KOPT-K1 (cell line): ENCODE measurements around the gene CALML3.

ENCODE experiments used
- H3K27ac ChIP-seq: fragments of 200-600 bp; sonication (generic); 2 replicates; pipeline ENCODE4 v1.5.1; 2016; ENCODE audit warnings: antibody characterized with exemption, mild to moderate bottlenecking, low read depth, low read length; ENCODE audit not compliant: poor library complexity, severe bottlenecking
- H3K36me3 ChIP-seq: fragments of 200-600 bp; sonication (generic); 2 replicates; pipeline ENCODE4 v1.5.1; 2017; ENCODE audit warnings: antibody characterized with exemption, mild to moderate bottlenecking, low read length, moderate library complexity; ENCODE audit not compliant: insufficient read depth
- H3K9me3 ChIP-seq: fragments of 200-600 bp; sonication (generic); 2 replicates; pipeline ENCODE4 v1.5.1; 2017; ENCODE audit warnings: antibody characterized with exemption, low read length, mild to moderate bottlenecking; ENCODE audit not compliant: insufficient read depth, poor library complexity, severe bottlenecking

Gene CALML3

GRCh38 chr10:5566614-5567013, 41.9 kb downstream of the CALML3 start:
- no peaks in the 10 kb centered on the region for H3K36me3 ChIP-seq
- H3K9me3 ChIP-seq, result no peaks in the 10 kb centered on the region
- no peak overlapping the region for H3K27ac ChIP-seq

- Histone ChIP-seq H3K9me3 (no peaks in the 10 kb centered on the region), H3K27ac (no peak overlapping the region)
Measured at GRCh38 chr10:5567477-5567876, 42.7 kb downstream of the CALML3 start.

GRCh38 chr10:5568984-5569383, 44.2 kb downstream of the CALML3 start:
- no peak overlapping the region for H3K27ac ChIP-seq
- H3K9me3 ChIP-seq, result no peaks in the 10 kb centered on the region

More at GRCh38 chr10:5567477-5567876, 42.7 kb downstream of the CALML3 start:
- no peaks in the 10 kb centered on the region for H3K36me3 ChIP-seq

GRCh38 chr10:5569568-5569967, 44.8 kb downstream of the CALML3 start:
- no peak overlapping the region for H3K27ac ChIP-seq
- H3K36me3 ChIP-seq, result no peaks in the 10 kb centered on the region
- no peaks in the 10 kb centered on the region for H3K9me3 ChIP-seq

More at GRCh38 chr10:5568984-5569383, 44.2 kb downstream of the CALML3 start:
- no peaks in the 10 kb centered on the region for H3K36me3 ChIP-seq

GRCh38 chr10:5570007-5570655, 45.4 kb downstream of the CALML3 start:
- no peaks in the 10 kb centered on the region for H3K9me3 ChIP-seq
- H3K27ac ChIP-seq, result no peak overlapping the region
- H3K36me3 ChIP-seq, result no peaks in the 10 kb centered on the region

GRCh38 chr10:5570979-5571810, 46.4 kb downstream of the CALML3 start:
- no peaks in the 10 kb centered on the region for H3K9me3 ChIP-seq
- no peak overlapping the region for H3K27ac ChIP-seq

GRCh38 chr10:5571826-5572225, 47.1 kb downstream of the CALML3 start:
- H3K9me3 ChIP-seq, result no peaks in the 10 kb centered on the region
- H3K27ac ChIP-seq, result no peak overlapping the region
- no peaks in the 10 kb centered on the region for H3K36me3 ChIP-seq

More at GRCh38 chr10:5570979-5571810, 46.4 kb downstream of the CALML3 start:
- H3K36me3 ChIP-seq, result no peaks in the 10 kb centered on the region

GRCh38 chr10:5573319-5573950, 48.7 kb downstream of the CALML3 start:
- no peaks in the 10 kb centered on the region for H3K36me3 ChIP-seq
- H3K9me3 ChIP-seq, result no peaks in the 10 kb centered on the region
- no peak overlapping the region for H3K27ac ChIP-seq

- Histone ChIP-seq H3K9me3 (no peaks in the 10 kb centered on the region), H3K27ac (no peak overlapping the region), H3K36me3 (no peaks in the 10 kb centered on the region)
Measured at GRCh38 chr10:5573968-5574641, 49.3 kb downstream of the CALML3 start.

GRCh38 chr10:5574642-5575131, 49.9 kb downstream of the CALML3 start:
- no peaks in the 10 kb centered on the region for H3K36me3 ChIP-seq
- no peaks in the 10 kb centered on the region for H3K9me3 ChIP-seq
- no peak overlapping the region for H3K27ac ChIP-seq

- Histone ChIP-seq H3K9me3 (no peaks in the 10 kb centered on the region), H3K27ac (no peak overlapping the region), H3K36me3 (no peaks in the 10 kb centered on the region)
Measured at GRCh38 chr10:5575144-5575481, 50.4 kb downstream of the CALML3 start.

- no peak overlapping the region for H3K27ac ChIP-seq
- no peaks in the 10 kb centered on the region for H3K36me3 ChIP-seq
- peaks cover under 1% of the 10 kb centered on the region for H3K9me3 ChIP-seq
Measured at GRCh38 chr10:5575482-5576153, 50.9 kb downstream of the CALML3 start.

- H3K27ac ChIP-seq, result no peak overlapping the region
Measured at GRCh38 chr10:5576154-5576748, 51.5 kb downstream of the CALML3 start.

More at GRCh38 chr10:5576154-5576748, 51.5 kb downstream of the CALML3 start:
- Histone ChIP-seq H3K9me3 (peaks cover 7% of the 10 kb centered on the region), H3K36me3 (no peaks in the 10 kb centered on the region)
